ENCODE results near the gene MEF2A. TPM values are rescaled to one million over a fixed set of nuclear protein-coding genes. Genes with fewer than 3 reads are reported as not detected.
A peak's percentile ranks its signal among the peaks of the same experiment; 100 is the strongest.
"Not testable (repeated sequence)": the region's sequence is repeated elsewhere in the genome, so short reads cannot be mapped to it uniquely, and the experiment has no call there.

MEF2A gene
- total and polyA plus RNA-seq, 5 experiments from 2014 or later: 14.6 to 43.9 (median 22.4) TPM

DNA sequence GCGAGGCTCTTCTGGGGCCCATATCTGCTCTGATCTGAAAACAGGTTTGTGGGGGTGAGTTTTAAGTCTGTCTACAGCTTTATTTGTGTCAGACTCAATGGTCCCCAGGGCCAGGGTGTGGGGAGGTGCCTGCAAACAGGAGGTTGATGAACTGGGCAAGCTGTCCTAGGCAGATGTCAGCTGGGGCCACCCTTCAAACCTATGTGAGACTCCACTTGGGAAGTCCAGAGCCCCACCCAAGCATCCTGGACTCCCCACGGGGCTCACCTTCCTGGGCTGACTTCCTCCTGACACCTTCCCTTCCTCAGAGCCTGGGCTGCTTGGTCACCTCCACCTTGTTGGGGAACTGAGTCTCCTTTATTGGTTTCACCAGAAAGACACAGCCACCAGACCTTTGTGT, 176.1 kb downstream of the MEF2A start:
- H3K4me3 Mint-ChIP-seq: no peak overlapping the region
- ATAC-seq: no peak
- H3K9me3 Mint-ChIP-seq: no peaks in the 10 kb centered on the region
- H3K4me1 Mint-ChIP-seq: peaks cover 0 to 4% (median 0%) of the 10 kb centered on the region in 4 donors
- H3K27ac Mint-ChIP-seq: peak overlapping the region in 1 of 10 donors; percentile 57
- POLR2A ChIA-PET: no interaction called here
- H3K27me3 Mint-ChIP-seq: no peaks in the 10 kb centered on the region
- no peak for DNase-seq
- no peaks in the 10 kb centered on the region for H3K36me3 Mint-ChIP-seq

DNA sequence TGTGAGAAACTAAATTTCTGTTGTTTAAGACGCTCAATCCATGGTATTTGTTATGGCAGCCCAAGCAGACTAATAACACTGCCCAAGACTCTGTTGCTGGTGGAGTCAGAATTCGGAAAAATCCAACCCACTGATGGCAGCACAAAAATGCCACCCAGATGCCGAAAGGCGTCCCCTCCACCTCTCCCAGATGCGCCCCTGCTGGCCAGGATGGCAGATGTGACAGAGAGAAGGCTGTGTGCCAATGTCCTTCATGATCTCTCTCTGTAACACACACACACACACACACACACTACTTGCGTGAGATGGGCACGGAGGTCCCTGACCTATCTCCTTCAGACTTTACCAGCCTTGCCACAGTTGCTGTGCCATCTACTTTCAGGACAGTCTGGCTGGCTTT, 178.4 kb downstream of the MEF2A start:
- POLR2A ChIA-PET: no interaction called here
- Mint-ChIP-seq H3K27ac (peak overlapping the region in 1 of 10 donors; percentile 67), H3K27me3 (peaks cover 0 to 3% (median 0%) of the 10 kb centered on the region in 5 donors), H3K4me3 (no peak overlapping the region), H3K4me1 (peaks cover 0 to 1% (median 0%) of the 10 kb centered on the region in 4 donors), H3K36me3 (no peaks in the 10 kb centered on the region), H3K9me3 (no peaks in the 10 kb centered on the region)
- DNase-seq: no peak
- ATAC-seq: no peak

DNA sequence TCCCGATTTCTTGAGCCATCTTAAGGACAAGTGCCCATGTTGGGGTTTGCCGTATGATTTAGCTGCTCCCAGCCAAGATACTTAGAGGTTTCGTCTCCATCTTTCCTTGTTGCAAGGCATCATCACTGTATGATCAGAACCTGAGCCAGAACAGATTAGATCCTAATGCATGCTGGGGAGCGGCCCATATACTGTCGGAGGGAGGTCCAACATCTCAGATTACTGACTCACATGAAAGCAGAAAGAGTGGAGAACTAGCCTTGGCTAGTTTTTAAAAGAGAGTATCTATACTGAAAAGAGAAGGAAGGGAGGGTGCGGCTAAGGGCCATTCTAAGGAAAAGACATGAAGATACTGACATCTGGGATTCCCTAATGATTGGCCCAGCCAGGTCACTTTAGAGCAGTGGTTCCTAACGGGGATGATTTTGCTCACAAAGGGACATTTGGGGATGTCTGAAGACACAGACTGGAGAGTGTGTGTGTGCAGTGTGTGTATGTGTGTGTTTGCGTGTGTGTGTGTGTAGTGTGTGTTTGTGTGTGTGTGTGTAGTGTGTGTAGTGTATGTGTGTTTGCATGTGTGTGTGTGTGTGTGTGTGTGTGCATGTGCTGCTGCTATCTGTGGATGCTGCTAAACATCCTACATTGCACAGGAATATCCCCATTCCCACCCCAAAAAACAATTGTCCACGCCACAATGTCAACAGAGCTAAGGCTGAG, 179.7 kb downstream of the MEF2A start:
- ATAC-seq: no peak
- Mint-ChIP-seq H3K27me3 (peaks cover 0 to 3% (median 0%) of the 10 kb centered on the region in 5 donors), H3K4me3 (no peak overlapping the region), H3K27ac (no peak overlapping the region), H3K4me1 (peaks cover 0 to 1% (median 0%) of the 10 kb centered on the region in 4 donors), H3K36me3 (no peaks in the 10 kb centered on the region), H3K9me3 (no peaks in the 10 kb centered on the region)
- POLR2A ChIA-PET: no interaction called here
- DNase-seq: no peak

DNA sequence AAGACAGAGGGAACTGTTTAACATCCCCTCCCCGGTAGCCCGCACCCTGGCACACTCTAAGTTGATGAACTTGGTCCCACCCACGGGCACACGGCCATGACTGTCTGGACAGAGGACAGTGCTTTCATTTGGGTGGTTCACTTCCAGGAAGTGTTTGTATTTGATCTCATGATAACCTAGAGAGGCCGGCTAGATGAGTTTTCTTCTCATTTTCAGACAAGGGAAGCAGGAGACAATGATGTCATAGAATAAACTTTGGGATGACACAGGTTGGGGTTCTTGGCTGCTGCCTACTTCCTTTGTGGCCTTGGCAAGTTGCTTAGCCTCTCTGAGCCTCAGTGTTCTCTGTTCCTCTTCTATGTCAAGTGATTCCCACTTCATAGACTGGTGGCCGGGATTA, 183.6 kb downstream of the MEF2A start:
- Mint-ChIP-seq H3K27me3 (peaks cover 0 to 3% (median 0%) of the 10 kb centered on the region in 5 donors), H3K4me1 (peaks cover 0 to 1% (median 0%) of the 10 kb centered on the region in 4 donors), H3K36me3 (no peaks in the 10 kb centered on the region), H3K4me3 (no peak overlapping the region), H3K9me3 (no peaks in the 10 kb centered on the region), H3K27ac (peak overlapping the region in 1 of 10 donors; percentile 36)
- ATAC-seq (no peak), DNase-seq (no peak)
- POLR2A ChIA-PET: no interaction called here

DNA sequence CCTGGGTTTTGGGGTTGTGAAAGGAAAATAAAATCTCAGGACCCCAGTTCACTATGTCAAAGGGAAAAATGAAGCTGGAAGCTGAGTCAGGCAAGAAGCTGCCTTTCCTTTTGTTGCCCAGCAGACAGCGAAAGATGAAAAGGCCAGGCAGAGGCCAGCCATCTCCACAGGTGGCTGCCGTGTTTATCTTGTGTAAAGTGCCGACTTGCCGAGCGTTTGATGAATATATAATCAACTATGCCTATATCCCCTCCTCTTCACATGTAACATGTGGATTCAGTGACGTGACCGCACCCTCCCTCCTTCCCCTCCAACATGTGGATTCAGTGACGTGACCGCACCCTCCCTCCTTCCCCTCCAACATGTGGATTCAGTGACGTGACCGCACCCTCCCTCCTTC, 184.5 kb downstream of the MEF2A start:
- H3K36me3 Mint-ChIP-seq, H3K27ac Mint-ChIP-seq, POLR2A ChIA-PET, ATAC-seq, H3K4me3 Mint-ChIP-seq, H3K9me3 Mint-ChIP-seq, H3K4me1 Mint-ChIP-seq, H3K27me3 Mint-ChIP-seq, DNase-seq: not testable (repeated sequence)

DNA sequence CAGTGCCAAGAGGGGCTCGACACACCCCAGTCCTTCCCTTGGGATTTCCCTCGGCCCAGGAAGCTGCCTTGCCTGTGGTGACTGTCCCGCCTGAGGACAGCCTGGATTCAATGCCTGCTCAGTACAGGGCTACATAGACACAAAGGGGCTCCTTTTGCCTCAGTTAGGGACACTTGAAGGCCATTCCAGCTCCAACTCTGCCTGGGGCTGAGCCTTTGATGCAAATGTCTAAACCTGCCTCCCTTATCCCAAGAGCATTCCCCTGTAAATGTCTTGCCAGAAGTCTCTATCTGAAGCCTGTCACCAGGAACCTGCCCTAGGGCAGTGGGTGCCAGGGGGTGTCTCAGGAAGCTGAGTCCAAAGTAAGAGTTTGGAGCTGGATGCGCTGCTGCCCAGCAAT, 186.8 kb downstream of the MEF2A start:
- Mint-ChIP-seq H3K4me1 (peaks cover 2 to 14% (median 4%) of the 10 kb centered on the region in 4 donors), H3K9me3 (no peaks in the 10 kb centered on the region)

DNA sequence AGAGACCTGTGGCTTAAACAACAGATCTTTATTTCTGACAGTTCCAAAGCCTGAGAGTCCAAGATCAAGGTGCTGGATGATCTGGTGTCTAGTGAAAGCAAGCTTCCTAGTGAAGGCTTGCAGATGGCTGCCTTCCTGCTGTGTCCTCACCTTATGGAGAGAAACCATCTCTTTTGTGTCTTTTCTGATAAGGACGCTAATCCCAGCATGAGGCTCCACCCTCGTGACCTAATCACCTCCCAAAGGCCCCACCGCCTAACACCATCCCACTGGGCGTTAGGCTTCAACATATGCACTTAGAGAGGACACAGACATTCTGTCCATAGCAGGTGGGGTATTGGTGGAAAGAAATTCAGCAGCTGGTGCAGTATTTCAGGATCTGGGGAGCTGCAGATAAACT, 187.3 kb downstream of the MEF2A start:
- Mint-ChIP-seq H3K9me3 (no peaks in the 10 kb centered on the region), H3K36me3 (no peaks in the 10 kb centered on the region), H3K4me3 (no peak overlapping the region), H3K27ac (no peak overlapping the region), H3K27me3 (no peaks in the 10 kb centered on the region), H3K4me1 (peaks cover 2 to 14% (median 4%) of the 10 kb centered on the region in 4 donors)
- POLR2A ChIA-PET: no interaction called here
- ATAC-seq (no peak), DNase-seq (no peak)

More for the DNA sequence above, 186.8 kb downstream of the MEF2A start:
- H3K4me3 Mint-ChIP-seq: no peak overlapping the region
- H3K27ac Mint-ChIP-seq: no peak overlapping the region
- no peak for DNase-seq
- ATAC-seq: no peak
- H3K36me3 Mint-ChIP-seq: no peaks in the 10 kb centered on the region
- POLR2A ChIA-PET: no interaction called here
- no peaks in the 10 kb centered on the region for H3K27me3 Mint-ChIP-seq

DNA sequence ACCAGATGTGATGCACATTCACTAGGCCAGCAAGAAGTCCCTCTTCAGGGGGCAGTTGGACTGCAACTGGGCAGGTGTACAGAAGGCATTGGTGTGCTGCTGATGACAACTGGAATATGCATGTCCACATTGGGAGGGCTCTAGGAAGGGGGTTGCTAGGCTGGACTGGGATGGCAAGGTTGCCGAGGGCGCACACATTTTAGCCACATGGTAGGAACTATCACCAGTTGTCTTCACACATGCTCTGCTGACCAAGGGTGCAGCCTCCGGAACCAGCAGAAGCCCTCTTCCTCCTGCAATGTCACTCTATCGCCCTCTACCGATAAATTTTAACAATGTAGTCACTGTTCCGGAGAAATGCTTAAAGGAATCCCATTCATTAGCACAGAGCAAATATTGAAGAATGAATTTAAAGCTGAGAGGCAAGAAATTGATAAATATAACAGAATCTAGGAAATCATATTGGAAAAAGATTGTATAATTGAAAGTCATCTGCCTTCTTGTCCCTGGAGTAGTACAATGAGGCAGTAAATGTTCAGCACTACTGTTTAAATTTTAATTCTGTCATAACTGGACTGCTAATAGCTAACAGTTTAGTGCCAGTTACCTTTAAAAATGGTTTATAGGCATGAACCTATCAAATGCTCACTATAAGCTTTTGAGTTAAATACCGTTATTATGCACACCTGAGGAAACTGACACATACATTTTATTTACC, 190.1 kb downstream of the MEF2A start:
- POLR2A ChIA-PET: interaction anchor here (1.2 kb wide), 1 partner anchor 23 kb away, joined by 3 read pairs; the partner anchor contains the start of gene LYSMD4
- Mint-ChIP-seq H3K4me3 (no peak overlapping the region), H3K27ac (no peak overlapping the region)

DNA sequence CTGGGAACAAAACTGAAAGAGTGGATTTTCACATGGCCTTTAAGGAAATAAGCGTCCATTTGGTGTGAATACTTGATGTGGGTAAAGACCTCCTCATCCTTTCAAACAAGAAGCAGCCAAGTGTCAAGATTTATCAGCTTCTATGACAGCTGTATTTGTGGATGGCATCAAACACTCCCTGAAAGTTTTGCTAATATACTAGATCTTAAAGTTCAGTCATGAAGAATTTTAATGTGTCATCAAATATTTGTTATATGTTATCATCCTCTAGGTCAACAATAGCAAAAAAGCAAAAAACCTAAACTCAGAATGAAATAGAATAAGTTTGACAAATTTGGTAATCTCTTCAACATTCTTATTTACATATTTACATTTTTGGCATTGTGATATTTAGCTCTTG, 196.5 kb downstream of the MEF2A start:
- no peak overlapping the region for H3K27ac Mint-ChIP-seq
- H3K27me3 Mint-ChIP-seq: peaks cover 0 to 2% (median 0%) of the 10 kb centered on the region in 5 donors
- H3K4me1 Mint-ChIP-seq: peaks cover 0 to 2% (median 0%) of the 10 kb centered on the region in 4 donors
- no peak overlapping the region for H3K4me3 Mint-ChIP-seq
- H3K36me3 Mint-ChIP-seq: no peaks in the 10 kb centered on the region
- ATAC-seq (no peak), DNase-seq (no peak)
- H3K9me3 Mint-ChIP-seq: no peaks in the 10 kb centered on the region
- POLR2A ChIA-PET: no interaction called here

More for the DNA sequence above, 190.1 kb downstream of the MEF2A start:
- Mint-ChIP-seq H3K9me3 (no peaks in the 10 kb centered on the region), H3K27me3 (no peaks in the 10 kb centered on the region), H3K36me3 (no peaks in the 10 kb centered on the region), H3K4me1 (peaks cover 2 to 14% (median 4%) of the 10 kb centered on the region in 4 donors)
- DNase-seq: peak in 9 of 10 donors; percentile 6 to 72 (median 44)
- peak; percentile 76 to 91 for ATAC-seq

DNA sequence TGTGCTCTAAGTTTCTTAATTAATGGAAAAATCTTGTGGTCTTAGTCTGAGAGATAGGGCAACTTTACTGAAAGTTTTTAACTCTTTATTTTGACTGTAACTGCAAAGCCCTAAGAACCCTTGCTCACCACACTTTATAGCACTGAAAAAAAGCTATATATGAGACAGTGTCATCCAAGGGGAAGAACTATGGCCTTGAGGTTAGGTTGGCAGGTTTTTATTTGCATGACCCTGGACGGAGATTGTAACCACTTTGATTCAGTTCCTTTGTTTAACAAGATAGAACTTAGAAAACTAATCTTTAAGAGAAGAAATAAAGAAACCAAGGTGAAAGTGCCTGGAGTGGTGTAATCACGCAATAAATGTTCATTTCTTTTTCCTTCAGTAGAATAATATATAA, 198.0 kb downstream of the MEF2A start:
- Mint-ChIP-seq H3K27ac (no peak overlapping the region), H3K4me1 (peaks cover 0 to 2% (median 0%) of the 10 kb centered on the region in 4 donors), H3K27me3 (peaks cover 0 to 2% (median 1%) of the 10 kb centered on the region in 5 donors), H3K4me3 (no peak overlapping the region), H3K9me3 (no peaks in the 10 kb centered on the region), H3K36me3 (no peaks in the 10 kb centered on the region)
- POLR2A ChIA-PET: no interaction called here
- DNase-seq (no peak), ATAC-seq (no peak)

DNA sequence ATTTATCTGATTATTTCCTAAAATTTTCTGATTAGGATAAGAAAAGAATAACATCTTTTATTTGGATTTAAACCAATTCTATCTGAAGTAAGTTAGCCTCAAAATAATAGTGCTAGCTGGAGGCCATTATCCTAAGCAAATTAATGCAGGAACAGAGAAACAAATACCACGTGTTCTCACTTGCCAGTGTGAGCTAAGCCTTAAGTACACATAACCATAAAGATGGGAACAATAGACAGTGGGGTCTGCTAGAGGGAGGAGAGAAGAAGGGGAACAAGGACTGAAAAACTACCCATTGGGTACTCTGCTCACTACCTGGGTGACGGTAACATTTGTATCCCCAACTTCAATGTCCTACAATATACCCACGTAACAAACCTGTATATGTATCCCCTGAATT, 198.7 kb downstream of the MEF2A start:
- peaks cover 0 to 2% (median 0%) of the 10 kb centered on the region in 4 donors for H3K4me1 Mint-ChIP-seq
- ATAC-seq (no peak), DNase-seq (no peak)
- POLR2A ChIA-PET: no interaction called here
- no peaks in the 10 kb centered on the region for H3K36me3 Mint-ChIP-seq
- H3K4me3 Mint-ChIP-seq: no peak overlapping the region
- no peak overlapping the region for H3K27ac Mint-ChIP-seq
- H3K27me3 Mint-ChIP-seq: peaks cover 0 to 2% (median 1%) of the 10 kb centered on the region in 5 donors
- H3K9me3 Mint-ChIP-seq: no peaks in the 10 kb centered on the region

Measured in naive thymus-derived CD8-positive, alpha-beta T cell (primary cell).